ENCODE data around the gene PPFIA4. TPM values are rescaled to one million over a fixed set of nuclear protein-coding genes. Genes with fewer than 3 reads are reported as not detected.

Gene PPFIA4
- total and polyA plus RNA-seq, 9 of the 15 experiments (the other 6 are each of a cell fraction or from before 2014, with no cell fraction given) = 0.07 to 12.0 (median 0.70) TPM

DNA sequence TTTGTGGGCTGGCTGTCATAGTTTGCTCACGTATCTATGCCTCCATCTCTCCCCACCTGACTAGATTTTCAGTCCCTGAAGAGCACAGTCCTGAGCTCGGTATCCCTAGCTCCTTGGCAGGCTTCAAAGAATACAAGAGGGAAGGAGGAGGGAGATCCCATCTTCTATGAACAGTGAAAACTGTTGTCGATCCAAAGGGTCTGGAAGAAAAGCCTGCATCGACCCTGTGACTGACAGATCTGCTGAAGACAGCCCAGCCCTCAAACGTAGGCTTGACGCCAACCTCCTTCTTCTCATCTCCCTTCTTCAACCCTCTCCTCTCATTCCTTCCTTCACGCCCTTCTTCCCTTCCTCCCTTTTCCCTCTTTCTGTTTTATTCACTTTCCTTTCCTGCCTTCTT, 87.9 kb downstream of the PPFIA4 start (continued):
- TF ChIP-seq, protein P1, sequence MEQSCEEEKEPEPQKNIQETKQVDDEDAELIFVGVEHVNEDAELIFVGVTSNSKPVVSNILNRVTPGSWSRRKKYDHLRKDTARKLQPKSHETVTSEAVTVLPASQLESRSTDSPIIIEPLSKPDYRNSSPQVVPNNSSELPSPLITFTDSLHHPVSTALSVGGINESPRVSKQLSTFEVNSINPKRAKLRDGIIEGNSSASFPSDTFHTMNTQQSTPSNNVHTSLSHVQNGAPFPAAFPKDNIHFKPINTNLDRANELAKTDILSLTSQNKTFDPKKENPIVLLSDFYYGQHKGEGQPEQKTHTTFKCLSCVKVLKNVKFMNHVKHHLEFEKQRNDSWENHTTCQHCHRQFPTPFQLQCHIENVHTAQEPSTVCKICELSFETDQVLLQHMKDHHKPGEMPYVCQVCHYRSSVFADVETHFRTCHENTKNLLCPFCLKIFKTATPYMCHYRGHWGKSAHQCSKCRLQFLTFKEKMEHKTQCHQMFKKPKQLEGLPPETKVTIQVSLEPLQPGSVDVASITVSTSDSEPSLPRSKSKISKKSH (CRISPR knock-in tag; IDR thresholded peaks at IDR 0.05) = no peak

DNA sequence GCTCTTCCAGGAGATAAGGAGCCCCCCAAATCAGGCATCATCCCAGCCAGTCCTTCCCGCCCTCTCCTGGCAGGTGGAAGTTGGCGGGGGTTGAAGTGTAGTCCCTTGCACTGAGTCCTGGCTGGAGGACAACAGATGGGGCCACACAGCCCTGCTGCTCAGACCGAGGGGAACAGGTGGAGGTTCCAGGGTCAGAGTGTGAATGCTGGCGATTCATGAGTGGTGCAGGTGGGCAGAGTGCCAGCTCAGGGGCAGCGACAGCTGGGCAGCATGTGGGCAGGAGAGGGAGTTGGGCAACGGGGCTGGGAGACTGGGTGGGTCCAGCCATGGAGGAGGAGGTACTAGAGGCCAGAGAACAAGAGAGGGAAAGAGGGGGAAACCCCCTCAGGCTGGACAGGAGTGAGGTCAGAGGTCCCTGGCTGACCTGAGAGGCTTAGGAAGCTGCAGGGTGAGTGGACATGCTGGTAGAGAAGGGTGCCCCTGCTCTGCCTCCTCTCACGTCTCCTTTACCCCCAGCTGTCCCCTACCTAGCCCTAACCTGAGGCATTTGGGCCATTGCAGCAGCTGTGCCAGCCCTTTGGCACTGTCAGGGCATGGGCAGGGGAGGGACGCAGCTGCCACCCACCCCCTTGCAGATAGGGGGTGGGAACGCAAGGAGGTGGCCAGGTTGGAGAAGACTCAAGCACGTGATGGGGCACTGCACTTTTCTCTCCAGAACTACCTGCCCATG, 90.0 kb downstream of the PPFIA4 start:
- Histone ChIP-seq H2AFZ (ENCODE audit: low read depth, low read length) (no peak overlapping the region), H3K4me2 (ENCODE audit: insufficient read depth, low read length) (no peak overlapping the region), H3K79me2 (ENCODE audit: control insufficient read depth, insufficient read depth, low read length) (no peaks in the 10 kb centered on the region), H3K27ac (ENCODE audit: extremely low read depth, low read depth, low read length) (no peak overlapping the region), H3K9me3 (replicated peaks; ENCODE audit: control insufficient read depth, insufficient read depth, low read depth, low read length) (no peaks in the 10 kb centered on the region), H3K4me1 (replicated peaks in 1 of 2; ENCODE audit: control insufficient read depth in 2 of 2, insufficient read depth in 2 of 2, low read length in 2 of 2) (peaks cover 0 to 5% of the 10 kb centered on the region in 2 experiments; a peak in 1 of 5 replicates), H3K27me3 (ENCODE audit: control insufficient read depth in 2 of 2, insufficient read depth in 2 of 2, low read length in 2 of 2) (peaks cover 15 to 44% of the 10 kb centered on the region in 2 experiments; a peak in 4 of 5 replicates), H3K4me3 (no peak overlapping the region), H3K36me3 (ENCODE audit: control insufficient read depth, insufficient read depth, low read length) (no peaks in the 10 kb centered on the region), H4K20me1 (replicated peaks; ENCODE audit: control insufficient read depth, insufficient read depth, low read length) (no peaks in the 10 kb centered on the region; the same call in 1 of the 2 replicates), H3K9ac (ENCODE audit: insufficient read depth in 1 of 2, low read depth in 2 of 2, low read length in 2 of 2) (no peak overlapping the region), H3K9me1 (ENCODE audit: control insufficient read depth, insufficient read depth, low read length) (peaks cover 3% of the 10 kb centered on the region)
- in situ Hi-C loops (cut with MboI) (no loop called here), intact Hi-C loops (cut with micrococcal nuclease) (loop anchor here (5.0 kb wide), 2 partner anchors 79 to 151 kb away; no protein-coding TSS in a partner anchor)
- 0% methylated on average over 10 of the region's 10 CpGs for WGBS (ENCODE audit: insufficient coverage, low coverage, missing lambda C conversion rate)
- POLR2A ChIA-PET = interaction anchor here (0.6 kb wide), 2 partner anchors 14 to 1801 kb away, joined by 3 read pairs; no protein-coding TSS in a partner anchor
- DNase-seq (ENCODE audit: extremely low read depth in 1 of 4, low spot score in 3 of 4) (no peak), ATAC-seq (no peak), FAIRE-seq (no peak)
- TF ChIP-seq ZNF695 (CRISPR knock-in tag; IDR thresholded peaks at IDR 0.05) (no peak), E2F4 (CRISPR knock-in tag; IDR thresholded peaks at IDR 0.05; ENCODE audit: low read depth) (peak; percentile 41; the same call in 1 of the 2 replicates)
- CTCF ChIA-PET (ENCODE audit: low intra/inter-chr PET ratio) = interaction anchor here (0.5 to 4.3 kb wide), 4 partner anchors 31 to 1209 kb away, joined by 3 to 27 read pairs (median 8); no protein-coding TSS in a partner anchor
- no TSS peak for BruUV-seq (replicated peaks)
